AG08396 (cell line): ENCODE measurements around the gene BRD9.
"Not testable (repeated sequence)": the region's sequence is repeated elsewhere in the genome, so short reads cannot be mapped to it uniquely, and the experiment has no call there.

Source experiments
- DNase-seq: peaks from one replicate; pipeline ENCODE4 v3.0.0; 2012; ENCODE audit warnings: low spot score, mixed read lengths

BRD9 gene

DNA sequence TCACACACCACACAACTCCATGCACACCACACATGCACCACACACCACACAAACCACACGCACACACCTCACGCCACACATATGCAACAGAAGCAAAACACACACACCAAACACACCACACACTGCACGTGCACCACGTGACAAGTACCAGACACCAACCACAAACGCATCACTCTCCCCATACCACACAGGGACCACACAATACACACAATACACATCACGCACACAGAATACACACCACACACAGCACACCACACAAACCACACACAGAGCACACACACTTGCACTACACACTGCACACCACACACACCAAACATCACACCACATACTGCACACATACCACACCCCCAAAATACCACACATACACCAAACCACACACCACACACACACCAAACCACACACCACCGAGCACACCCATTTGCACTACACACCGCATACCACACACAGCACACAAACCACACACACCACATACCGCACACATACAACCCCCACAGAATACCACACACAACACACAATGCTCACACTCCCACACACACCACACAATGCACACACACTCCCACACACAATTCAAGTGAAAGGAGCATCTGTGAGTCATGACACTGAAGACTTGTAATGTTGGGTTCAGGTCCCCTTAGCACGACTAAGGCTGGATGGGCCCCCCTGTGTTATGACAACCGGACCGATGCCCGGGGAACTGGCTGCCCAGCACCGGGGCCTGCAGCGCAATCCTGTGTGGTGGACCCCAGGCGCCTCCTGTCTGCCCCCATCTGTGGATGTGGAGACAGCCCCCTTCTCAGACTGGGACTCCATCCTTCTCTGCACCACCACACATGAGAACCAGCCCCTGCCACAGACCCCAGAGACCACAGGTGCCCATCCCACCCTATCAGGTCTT is 35.8 kb downstream of the BRD9 start:
- DNase-seq: no peak

DNA sequence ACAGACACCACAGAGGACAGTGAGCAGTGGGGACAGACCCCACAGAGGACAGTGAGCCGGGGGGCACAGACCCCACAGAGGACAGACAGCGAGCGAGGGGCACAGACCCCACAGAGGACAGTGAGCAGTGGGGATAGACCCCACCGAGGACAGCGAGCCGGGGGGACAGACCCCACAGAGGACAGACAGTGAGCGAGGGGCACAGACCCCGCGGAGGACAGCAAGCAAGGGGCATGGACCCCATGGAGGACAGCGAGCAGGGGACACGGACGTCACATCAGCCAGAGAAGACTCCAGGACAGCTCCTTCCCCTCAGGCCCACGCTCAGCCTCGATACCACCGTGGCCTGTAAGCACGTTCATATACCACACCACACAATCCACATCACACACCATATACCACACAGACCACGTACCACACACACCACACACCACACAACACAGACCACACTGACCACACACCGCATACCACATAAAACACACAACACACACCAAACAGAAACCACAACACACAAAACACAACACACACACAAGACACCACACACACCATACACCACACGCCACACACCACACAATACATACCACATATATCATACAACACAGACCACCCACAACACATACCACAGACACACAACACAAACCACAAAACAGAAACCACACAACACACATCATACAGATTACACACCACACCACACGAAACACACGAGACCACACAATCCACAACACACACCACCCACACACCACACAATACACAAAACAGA is 36.6 kb downstream of the BRD9 start:
- DNase-seq: no peak

DNA sequence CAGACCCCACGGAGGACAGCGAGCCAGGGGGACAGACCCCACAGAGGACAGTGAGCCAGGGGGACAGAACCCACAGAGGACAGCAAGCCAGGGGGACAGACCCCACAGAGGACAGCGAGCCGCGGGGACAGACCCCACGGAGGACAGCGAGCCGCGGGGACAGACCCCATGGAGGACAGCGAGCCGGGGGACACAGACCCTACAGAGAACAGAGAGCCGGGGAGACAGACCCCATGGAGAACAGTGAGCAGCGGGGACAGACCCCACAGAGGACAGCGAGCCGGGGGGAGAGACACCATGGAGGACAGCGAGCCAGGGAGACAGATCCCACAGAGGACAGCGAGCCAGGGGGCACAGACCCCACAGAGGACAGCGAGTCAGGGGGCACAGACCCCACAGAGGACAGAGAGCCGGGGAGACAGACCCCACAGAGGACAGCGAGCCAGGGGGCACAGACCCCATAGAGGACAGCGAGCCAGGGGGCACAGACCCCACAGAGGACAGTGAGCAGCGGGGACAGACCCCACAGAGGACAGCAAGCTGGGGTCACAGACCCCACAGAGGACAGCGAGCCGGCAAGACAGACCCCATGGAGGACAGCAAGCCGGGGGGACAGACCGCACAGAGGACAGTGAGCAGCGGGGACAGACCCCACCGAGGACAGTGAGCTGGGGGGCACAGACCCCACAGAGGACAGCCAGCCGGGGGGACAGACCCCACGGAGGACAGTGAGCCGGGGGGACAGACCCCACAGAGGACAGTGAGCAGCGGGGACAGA is 37.4 kb downstream of the BRD9 start:
- DNase-seq: no peak

DNA sequence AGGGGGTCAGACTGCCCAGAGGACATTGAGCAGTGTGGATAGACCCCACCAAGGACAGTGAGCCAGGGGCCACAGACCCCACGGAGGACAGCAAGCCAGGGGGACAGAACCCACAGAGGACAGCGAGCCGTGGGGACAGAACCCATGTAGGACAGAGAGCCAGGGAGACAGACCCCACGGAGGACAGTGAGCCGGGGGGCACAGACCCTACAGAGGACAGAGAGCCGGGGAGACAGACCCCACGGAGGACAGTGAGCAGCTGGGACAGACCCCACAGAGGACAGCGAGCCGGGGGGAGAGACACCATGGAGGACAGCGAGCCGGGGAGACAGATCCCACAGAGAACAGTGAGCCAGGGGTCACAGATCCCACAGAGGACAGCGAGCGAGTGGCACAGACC is 38.4 kb downstream of the BRD9 start:
- no peak for DNase-seq

DNA sequence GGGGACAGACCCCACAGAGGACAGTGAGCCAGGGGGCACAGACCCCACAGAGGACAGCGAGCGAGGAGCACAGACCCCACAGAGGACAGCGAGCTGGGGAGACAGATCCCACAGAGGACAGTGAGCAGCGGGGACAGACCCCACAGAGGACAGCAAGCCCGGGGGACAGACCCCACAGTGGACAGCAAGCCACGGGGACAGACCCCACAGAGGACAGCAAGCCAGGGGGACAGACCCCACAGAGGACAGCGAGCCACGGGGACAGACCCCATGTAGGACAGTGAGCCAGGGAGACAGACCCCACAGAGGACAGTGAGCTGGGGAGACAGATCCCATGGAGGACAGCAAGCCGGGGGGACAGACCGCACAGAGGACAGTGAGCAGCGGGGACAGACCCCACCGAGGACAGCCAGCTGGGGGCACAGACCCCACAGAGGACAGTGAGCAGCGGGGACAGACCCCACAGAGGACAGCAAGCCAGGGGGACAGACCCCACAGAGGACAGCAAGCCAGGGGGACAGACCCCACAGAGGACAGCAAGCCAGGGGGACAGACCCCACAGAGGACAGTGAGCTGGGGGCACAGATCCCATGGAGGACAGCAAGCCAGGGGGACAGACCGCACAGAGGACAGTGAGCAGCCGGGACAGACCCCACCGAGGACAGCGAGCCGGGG is 39.0 kb downstream of the BRD9 start:
- DNase-seq: not testable (repeated sequence)

DNA sequence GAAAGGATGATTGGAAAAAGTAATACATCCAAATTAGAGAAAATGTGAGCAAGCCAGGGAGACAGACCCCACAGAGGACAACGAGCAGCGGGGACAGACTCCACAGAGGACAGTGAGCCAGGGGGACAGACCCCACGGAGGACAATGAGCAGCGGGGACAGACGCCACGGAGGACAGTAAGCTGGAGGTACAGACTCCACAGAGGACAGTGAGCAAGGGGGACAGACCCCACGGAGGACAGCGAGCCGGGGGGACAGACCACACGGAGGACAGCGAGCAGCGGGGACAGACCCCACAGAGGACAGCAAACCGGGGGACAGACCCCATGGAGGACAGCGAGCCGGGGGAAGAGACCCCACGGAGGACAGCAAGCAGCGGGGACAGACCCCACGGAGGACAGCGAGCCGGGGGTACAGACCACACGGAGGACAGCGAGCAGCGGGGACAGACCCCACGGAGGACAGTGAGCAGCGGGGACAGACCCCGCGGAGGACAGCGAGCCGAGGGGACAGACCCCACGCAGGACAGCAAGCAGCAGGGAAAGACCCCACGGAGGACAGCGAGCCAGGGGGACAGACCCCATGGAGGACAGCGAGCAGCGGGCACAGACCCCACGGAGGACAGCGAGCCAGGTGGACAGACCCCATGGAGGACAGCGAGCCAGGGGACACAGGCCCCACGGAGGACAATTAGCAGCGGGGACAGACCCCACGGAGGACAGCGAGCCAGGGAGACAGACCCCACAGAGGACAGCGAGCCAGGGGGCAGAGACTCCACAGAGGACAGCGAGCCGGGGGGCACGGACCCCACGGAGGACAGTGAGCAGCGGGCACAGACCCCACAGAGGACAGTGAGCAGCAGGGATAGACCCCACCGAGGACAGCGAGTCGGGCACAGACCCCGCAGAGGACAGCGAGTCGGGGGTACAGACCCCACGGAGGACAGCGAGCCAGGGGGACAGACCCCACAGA is 39.9 kb downstream of the BRD9 start:
- no peak for DNase-seq

DNA sequence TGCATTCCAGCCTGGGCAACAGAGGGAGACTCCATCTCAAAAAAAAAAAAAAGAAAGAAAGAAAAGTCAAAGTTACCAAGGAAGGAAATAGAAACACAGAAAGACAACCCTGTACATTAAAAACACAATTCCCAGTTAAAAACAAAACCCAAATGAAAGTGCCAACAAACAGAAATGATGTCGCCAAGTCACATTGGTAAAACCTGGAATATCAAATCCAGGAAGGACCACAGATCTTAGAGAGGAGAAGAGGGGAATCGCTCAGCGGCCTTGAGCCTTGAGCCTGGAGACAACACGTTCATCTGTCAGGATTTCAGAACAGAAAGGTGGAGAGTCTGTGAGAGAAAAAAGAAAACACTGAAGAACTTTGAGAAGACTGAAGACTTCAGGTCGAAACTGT is 40.6 kb downstream of the BRD9 start:
- no peak for DNase-seq

DNA sequence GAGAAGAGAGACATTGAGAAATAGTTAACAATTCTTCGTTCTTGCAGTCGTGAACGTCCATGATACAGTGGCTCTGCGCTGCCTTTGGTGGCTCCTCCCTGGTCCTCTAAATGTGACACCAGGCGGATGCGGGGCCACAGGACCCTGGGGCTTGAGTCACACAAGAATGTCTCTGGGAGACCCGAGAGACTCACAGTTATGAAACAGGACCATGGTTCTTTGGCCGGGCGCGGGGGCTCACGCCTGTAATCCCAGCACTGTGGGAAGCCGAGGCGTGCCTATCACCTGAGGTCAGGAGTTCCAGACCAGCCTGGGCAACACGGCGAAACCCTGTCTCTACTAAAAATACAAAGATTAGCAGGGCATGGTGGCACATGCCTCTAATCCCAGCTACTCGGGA is 41.0 kb downstream of the BRD9 start:
- no peak for DNase-seq

DNA sequence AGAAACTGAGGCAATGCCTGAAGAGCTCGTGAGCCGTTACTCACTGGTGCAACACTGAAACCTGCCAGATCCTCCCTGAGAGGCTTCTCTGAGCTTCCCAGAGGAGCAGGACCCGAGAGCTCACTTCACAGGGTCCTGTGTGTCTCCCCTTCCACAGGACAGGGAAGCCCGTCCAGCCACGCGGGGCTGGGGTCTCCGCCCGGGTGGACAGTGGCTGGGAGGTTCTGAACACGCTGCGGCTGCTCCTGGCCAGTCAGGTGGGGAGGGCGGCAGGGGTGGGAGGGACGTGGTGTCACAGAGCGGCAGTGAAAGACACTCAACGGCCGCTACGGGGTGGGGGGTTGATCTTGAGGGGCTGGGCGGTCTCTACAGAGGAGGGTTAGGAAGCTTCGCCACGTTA is 41.5 kb downstream of the BRD9 start:
- DNase-seq: no peak

DNA sequence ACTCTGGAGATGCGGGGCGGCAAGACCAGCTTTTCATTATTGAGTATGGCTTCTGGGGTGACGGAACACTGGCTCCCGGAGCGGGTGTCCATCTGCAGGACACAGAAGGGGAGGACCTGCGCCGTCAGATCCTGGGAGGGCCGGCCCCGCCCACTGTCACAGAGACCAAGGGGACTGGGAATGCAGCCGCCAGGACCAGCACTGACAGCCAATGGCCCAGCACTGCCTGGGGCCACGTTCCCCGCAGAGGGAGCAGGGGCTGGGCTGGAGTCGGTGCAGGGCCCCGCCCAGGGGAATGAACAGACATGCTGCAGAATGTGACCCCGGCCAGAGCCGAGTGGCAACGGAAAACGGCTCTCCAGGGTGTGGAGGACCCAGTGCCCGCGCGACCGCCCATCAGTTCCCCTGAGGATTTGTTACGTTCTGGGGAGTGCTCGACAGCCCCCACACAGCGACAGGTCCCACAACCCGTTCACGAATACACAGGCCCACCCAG is 42.0 kb downstream of the BRD9 start, which contains the start of gene ZDHHC11:
Gene ZDHHC11, minus strand, starts transcription at position 476 of the 496 bp plus-strand sequence. Its CDS starts 384 bp downstream, at position 92.
- DNase-seq: no peak

DNA sequence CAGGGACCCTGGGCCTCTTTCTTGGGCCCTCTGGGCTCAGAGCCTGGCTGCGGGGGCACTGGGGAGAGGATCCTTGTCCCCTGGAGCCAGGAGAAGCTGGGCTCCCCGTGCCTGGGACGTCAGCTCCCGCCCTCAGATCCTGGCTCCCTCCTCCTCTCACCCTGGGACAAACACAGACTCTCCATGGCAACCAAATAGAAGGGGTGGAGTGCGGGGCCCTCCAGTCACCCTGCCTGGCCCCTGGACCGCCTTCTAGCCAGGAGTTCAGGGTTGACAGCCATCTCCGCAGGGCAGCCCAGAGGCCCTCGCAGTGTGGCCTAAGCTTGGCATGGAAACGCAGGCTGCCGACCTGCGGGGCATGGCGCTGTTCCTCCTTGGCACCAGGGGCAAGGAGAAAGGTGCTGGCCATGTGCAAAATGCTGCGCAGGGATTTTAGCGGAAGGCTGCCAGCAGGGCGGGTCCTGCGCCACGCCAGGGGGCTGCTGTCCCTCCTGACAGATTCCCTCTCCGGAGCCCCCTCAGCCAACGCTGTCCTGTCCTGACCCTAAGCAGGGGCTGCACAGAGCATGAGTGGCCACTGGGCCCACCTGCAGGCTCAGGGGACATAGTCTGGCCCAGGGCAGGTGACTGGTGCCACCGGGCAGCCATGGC is 42.8 kb downstream of the BRD9 start:
- peak; percentile 45 for DNase-seq

DNA sequence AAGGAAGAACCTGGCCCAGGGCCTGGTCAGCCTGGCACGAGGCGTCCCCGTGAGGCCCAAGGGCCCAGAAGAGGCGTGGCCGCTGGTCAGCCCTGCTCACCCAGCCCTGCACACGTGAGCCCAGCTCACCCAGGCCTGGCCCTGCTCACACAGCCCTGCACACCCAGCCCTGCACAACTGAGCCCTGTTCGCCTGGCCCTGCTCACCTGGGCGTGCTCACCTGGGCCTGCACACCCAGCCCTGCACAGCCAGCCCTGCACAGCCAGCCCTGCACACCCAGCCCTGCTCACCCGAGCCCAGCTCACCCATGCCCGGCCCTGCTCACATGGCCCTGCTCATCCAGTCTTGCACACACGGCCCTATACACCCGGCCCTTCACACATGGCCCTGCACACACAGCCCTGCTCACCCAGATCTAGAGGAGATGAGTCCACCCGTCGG is 43.9 kb downstream of the BRD9 start:
- no peak for DNase-seq

DNA sequence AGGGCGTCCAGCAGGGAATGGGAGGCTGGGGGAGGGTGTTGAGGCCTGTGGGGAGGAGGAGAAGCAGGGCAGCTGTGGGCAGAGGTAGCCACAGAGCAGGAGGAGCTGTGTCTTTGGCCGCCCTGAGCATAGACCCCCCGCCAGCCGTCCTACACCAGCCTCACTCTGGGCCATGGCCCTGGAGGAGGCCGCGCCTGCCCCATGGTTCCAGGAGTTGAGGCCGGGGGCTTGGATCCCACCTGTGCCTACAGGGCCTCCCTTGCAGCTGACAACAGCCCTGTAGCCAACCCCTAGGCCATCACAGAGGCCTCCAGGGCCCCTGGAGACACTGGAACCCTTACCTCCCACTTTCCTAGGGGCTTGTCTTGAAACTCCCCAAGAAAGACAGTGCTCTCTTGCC is 44.9 kb downstream of the BRD9 start:
- DNase-seq: not testable (repeated sequence)

DNA sequence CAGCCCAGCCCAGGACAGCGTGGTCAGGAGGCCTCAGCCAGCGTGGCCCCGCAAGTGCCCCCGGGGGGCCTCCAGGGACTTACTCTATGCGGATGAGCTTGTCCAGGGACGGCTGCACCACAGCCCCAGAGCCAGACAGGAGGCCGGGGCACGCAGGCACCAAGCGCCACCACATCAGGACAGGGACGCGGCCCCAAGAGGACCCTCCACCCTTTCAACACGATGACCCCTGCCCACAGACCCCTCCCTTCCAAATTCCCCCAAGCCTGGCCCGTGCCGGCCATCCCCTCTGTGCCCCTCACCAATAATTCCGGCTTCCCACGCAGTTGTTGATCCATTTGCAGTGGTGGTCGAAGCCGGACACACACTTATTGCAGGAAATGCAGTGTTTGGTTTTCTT is 45.4 kb downstream of the BRD9 start:
- DNase-seq: not testable (repeated sequence)

DNA sequence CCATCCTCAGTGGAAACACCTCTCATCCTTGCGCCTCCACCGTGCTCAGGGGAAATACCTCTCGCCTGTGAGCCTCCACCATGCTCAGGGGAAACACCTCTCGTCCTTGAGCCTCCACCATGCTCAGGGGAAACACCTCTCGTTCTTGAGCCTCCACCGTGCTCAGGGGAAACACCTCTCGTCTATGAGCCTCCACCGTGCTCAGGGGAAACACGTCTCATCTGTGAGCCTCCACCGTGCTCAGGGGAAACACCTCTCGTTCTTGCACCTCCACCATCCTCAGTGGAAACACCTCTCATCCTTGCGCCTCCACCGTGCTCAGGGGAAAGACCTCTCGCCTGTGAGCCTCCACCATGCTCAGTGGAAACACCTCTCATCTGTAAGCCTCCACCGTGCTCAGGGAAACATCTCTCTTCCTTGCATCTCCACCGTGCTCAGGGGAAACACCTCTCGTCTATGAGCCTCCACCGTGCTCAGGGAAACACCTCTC is 46.0 kb downstream of the BRD9 start:
- DNase-seq: not testable (repeated sequence)

DNA sequence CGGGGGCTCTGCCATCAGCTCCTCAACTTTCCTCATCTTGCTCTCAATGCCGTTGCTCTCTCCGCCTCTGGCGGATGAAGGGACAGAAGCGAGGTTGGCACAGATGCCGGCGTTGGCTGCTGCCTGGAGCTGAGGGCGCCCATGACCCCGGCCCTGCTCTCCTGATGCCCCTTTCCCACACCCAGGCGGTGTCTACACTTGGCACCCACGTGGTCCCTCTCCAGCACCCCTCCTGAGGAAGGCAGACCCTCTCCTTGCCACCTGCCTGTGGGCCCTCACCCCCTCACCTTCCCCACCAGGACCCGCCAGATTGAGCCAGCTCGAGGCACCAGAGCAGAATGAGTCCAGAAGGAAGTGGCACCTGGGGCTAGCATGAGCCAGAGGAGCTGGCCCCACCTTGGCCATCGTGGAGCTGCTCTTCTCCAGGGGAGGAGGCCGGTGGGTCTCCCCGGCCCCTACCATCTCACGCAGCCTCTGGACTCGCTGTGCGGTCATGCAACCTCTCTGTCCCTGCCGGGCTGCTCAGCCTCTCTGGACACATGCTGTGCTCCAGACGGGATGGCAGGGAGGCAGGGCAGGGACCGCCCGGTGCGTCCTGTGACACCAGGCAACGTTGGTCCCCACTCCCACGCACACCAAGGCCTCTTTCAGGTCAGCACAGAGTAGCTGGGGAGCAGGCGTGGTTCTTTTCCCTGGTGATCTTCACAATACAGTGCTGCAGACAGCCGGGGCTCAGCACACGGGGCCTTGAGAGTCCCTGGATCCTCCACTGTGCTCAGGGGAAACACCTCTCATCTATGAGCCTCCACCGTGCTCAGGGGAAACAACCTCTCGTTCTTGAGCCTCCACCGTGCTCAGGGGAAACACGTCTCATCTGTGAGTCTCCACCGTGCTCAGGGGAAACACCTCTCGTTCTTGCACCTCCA is 46.7 kb downstream of the BRD9 start:
- not testable (repeated sequence) for DNase-seq

DNA sequence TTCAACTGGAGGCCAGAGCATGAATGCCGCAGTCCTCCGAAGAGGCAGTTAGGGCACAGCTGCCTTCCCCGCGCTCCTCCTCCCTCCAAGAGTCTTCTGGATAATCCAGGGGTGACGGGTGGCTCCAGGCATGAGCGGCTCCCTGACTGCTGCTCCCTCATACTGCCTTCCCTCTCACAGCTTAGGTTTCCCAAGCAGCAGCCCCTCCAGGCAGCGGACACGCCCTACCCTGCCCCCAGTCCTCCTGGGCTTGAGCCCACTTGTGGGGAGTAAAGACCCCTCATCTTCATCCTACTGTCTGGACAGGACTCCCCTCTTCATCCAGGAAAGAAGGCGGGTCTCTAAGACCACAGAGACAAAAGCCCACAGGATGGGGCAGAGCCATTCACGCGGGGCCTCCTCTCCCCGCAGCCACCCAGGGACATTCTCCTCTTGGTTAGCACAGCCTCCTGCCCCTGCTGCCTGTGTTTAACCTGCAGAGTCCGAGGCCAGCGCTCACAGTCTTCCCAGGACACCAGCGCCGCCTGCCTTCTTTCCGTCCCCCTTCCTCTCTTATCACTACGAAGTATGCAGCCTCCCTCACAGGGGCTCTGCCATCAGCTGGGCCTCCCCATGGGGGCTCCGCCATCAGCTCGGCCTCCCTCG is 47.4 kb downstream of the BRD9 start:
- DNase-seq: not testable (repeated sequence)

DNA sequence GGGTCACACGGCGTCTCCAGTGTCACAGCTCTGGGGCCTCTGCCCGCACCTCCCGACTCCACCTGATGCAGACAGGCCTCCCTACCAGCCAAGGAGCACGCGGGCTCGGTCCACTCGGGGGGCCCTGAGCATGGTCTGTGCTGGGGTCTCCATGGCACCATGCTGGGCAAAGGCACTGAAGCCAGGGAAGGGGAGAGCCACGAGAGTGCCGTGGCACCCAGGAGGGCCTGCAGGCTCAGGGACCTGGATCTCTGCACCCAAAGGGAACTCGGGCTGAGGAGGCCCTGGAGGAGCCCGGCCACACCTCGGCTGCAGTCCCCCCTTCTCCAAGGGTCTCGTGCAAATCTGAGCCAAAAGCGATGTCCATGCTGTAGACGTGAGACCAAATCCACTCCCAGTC is 48.2 kb downstream of the BRD9 start:
- DNase-seq: not testable (repeated sequence)
